GM12891 (cell line): Measurements from ENCODE around the gene SNX10.

Source experiments
- DNase-seq: peaks from one replicate; pipeline ENCODE4 v3.0.0; 2011; ENCODE audit warnings: low spot score; ENCODE audit not compliant: insufficient read length
- FAIRE-seq: peaks from 2 replicates; lab custom pipeline; 2011; peaks lifted over from hg19 to GRCh38; lab: Jason Lieb, UNC
- PAX5 ChIP-seq: IDR thresholded peaks from 2 replicates; pipeline ENCODE4 v1.6.1; 2011; ENCODE audit warnings: low read length, moderate library complexity, mild to moderate bottlenecking; ENCODE audit not compliant: insufficient read depth, severe bottlenecking
- POLR2A ChIP-seq: IDR thresholded peaks from 2 replicates; pipeline ENCODE4 v1.6.1; 2011; ENCODE audit warnings: low read depth, low read length, control low read depth
- POLR2AphosphoS5 ChIP-seq: IDR thresholded peaks from 2 replicates; pipeline ENCODE4 v1.6.1; 2011; ENCODE audit warnings: low read depth, low read length, control low read depth
- POU2F2 ChIP-seq: IDR thresholded peaks from 2 replicates; pipeline ENCODE4 v1.6.1; 2011; ENCODE audit warnings: low read depth, mild to moderate bottlenecking, control low read depth, low read length, moderate library complexity
- SPI1 ChIP-seq: IDR thresholded peaks from 2 replicates; pipeline ENCODE4 v1.6.1; 2011; ENCODE audit warnings: low read depth, low read length, control low read depth
- TAF1 ChIP-seq: IDR thresholded peaks from 2 replicates; pipeline ENCODE4 v1.6.1; 2011; ENCODE audit warnings: low read depth, low read length, control low read depth

SNX10 gene

DNA sequence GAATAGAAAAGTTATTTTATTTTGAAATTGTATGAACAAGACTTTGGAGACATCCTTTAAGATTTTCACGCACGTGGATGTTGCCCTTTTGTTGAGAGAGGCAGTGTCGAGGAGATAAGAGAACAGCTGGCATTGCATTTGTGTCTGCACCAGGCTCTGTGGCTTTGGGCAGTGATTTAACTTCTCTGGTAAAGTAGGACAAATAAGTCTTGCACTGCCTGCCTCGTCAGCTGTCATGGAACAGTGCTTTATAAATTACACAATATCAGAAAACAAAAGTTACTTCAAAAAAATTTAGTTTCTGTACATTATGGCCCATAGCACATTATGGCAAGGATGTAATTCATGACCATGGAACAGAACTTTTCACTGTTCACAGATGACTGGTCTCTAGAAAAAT lies 20.1 kb downstream of the SNX10 start:
- no peak for FAIRE-seq
- no peak for DNase-seq
- TF ChIP-seq POLR2AphosphoS5 (no peak), POU2F2 (no peak), POLR2A (no peak), TAF1 (no peak), PAX5 (no peak), SPI1 (no peak)

DNA sequence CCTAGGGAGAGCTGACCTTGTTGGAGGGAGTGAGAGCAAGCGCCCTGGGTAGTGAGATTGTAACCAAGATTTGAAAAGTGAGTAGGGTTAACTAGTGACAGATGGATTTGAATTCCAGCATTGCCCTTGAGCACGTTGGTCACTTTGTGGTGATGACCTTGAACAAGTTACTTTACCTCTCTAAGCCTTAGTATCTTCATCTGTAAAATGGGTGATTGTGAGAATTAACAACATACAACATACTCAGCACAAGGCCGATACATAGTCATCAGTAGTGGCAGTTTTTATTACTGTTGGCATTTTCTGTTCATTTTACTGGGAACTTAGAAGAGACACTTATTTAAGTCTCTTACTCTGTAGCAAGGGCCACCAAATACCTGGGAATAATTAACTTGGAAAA lies 25.5 kb downstream of the SNX10 start:
- DNase-seq: no peak
- FAIRE-seq: no peak
- TF ChIP-seq PAX5 (no peak), POLR2A (no peak), POLR2AphosphoS5 (no peak), TAF1 (no peak), SPI1 (no peak), POU2F2 (no peak)

DNA sequence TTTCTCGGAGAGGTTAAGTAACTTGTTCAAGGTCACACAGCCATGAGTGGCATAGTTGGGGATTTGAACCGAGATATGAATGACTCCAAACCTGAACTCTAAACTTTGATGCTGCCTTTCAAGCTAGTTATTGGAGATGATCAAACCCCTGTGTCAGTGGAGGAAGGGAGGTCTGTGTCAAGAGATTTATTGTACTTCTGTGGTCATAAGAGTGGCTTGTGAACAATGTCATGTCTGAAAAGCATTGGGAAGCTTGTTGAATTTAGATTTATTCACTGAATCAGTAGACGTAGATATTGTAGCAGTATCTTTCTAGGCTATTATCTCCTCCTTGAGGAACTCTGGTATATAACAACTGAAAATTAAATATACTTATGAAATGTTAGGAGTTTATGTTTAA lies 27.3 kb downstream of the SNX10 start:
- no peak for TF ChIP-seq POLR2A
- no peak for TF ChIP-seq POU2F2
- no peak for TF ChIP-seq TAF1
- FAIRE-seq (no peak), DNase-seq (no peak)

DNA sequence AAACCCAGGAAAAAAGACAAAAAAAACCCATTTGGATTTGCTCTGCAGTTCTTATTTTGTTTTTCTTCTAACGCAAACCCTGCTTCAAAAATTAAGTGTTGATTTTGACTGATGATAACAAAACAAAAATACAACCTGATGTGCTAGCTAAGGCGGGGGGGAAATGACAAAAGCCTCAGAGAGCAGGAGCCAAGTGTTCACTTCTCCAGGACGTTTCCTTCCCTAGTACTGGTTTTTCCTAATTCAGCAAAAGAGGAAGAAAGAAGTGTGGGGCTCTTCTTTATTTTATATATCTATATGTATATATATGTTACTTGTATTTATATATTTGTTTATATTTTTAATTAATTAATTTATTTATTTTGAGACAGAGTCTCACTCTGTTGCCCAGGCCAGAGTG lies 28.0 kb downstream of the SNX10 start:
- TF ChIP-seq TAF1 (no peak), POLR2A (no peak), SPI1 (no peak), POU2F2 (no peak), PAX5 (no peak), POLR2AphosphoS5 (no peak)
- no peak for FAIRE-seq
- DNase-seq: no peak

DNA sequence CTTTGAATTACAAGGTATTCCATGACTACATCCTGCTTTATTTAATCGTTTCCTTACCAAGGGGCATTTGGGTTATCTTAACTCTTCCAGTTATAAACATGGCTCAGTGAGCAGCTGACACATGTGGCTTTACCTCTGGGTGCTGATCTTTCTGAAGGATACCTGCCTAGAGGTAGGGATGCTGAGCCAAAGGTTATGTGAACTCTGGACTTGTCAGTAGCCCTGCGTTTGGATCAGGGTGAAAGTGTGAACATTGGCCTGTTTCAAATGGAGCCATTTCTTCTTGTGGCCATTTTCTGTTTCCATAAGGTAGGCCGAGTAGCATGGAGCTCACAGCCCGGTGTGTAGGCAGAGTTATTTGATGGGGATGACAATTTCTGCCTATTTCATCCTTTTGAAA lies 29.2 kb downstream of the SNX10 start:
- TF ChIP-seq POU2F2 (no peak), POLR2A (no peak), PAX5 (no peak), POLR2AphosphoS5 (no peak), TAF1 (no peak), SPI1 (no peak)
- FAIRE-seq: no peak
- no peak for DNase-seq

DNA sequence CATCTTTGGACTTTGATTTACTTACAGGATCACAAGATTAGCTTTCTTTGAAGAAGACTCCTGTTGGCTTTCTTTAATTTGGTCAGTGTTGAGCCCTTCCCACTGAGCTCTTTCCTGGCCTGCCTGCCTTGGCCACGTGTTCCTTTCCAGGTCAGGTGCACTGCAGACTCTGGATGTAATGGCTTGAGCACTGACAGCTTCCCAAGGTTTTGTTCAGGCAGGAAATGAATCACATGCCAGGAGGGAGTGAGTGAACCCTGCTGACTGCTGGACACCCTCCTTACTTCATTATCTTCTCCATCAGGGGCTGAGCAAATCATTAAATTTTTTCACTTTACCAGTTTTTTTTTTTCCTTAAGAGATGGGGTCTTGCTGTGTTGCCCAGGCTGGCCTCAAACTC lies 29.8 kb downstream of the SNX10 start:
- no peak for DNase-seq
- FAIRE-seq: no peak
- TF ChIP-seq PAX5: no peak
- TF ChIP-seq POU2F2: no peak
- no peak for TF ChIP-seq POLR2AphosphoS5

DNA sequence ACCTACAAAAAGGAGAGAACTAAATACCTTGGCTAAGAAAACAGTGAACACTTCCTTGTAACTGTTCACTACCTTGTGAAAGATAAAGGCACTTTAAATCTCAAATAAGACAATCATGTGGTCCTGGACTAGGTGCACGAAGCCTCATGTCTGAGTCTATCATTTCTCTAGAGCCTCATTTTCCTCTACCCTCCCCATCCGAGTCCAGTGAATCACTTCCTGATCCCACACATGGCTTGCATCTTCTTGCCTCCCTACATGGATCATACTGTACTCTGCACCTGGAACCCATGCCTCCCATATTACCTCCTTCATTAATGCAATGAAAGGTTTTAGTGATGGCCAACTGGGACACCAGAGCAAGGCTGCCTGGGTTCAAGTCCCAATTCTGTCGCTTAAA lies 34.5 kb downstream of the SNX10 start:
- TF ChIP-seq POU2F2 (no peak), TAF1 (no peak), PAX5 (no peak), POLR2AphosphoS5 (no peak), SPI1 (no peak), POLR2A (no peak)
- DNase-seq (no peak), FAIRE-seq (no peak)

DNA sequence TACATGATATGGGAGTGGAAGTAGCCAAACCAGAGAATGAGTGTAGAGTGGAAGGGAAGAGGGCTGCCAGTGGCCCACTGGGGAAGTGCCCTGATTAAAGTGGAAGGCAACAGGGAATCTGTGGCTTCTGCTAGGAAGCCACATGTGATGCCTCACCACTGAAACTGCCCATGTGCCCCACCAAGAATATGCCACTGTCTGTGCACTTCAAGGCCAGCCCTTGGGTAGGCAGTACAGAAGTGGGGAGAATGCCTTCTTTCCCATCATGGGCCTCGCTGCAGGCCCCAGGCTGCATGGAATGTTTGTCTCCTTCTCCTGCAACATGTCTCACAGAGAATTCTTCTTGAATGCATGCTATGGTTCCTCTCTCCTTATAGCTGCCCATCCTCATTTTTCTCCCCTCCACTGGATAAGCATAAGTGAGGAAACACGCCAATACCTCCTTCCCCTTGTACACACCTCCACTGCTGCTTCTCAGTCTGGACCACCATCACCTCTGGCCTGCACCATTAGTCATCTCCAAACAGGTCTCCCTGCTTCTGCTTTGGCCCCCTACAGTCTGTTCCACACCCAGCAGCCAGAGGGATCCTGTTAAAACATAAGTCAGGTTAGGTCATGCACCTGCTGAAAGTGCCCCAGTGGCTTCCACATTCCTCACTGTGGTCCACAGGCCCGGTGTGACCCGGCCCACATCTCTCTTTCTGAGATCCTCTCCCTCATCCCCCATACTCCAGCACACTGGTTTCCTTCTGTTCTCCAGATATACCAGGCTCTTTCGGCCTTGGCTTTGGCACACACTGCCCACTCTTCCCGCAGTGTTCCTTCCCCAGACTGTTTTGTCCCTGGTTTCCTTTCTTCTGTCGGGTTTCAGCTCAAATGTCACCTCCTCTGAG lies 37.1 kb downstream of the SNX10 start:
- TF ChIP-seq TAF1 (no peak), POLR2A (no peak), SPI1 (no peak), POU2F2 (no peak), POLR2AphosphoS5 (no peak), PAX5 (no peak)
- FAIRE-seq (peak; percentile 47), DNase-seq (no peak)

DNA sequence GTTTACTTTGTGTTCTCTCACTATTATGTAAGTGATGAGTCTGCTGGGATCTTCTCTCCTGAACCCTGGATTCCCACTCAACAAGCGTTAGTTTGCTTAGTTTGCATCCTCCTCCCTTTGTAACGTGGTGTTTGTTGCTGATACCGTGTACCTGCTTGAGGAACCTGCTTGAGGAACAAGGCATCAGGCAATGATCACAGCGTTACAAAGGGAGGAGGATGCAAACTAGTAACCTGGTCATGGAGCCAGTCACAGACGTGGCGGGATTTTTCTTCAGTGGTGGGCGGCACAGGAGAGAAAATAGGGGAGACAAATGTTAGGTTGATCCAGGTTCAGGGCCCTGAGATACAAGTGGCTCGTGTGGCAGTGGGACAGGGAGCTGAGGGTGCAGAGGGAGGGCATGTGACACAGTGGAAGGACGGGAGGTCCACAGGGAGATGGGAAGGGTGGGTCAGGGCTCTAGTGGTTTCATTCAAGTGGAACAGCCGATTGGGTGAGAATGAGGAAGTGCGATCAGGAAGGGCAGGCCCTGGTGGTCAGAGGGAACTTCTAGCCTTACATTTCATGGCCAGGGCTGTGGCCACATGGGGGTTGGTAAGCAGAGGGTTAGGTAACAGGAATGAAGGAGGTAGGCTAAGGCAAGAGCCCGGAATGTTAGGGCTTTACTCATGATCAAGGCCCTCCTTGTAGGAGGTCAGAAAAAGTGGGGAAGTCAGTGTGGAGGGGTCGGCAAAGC lies 38.0 kb downstream of the SNX10 start:
- peak; percentile 81 for FAIRE-seq
- TF ChIP-seq PAX5 (no peak), TAF1 (no peak), SPI1 (peak; percentile 97), POLR2A (no peak), POLR2AphosphoS5 (no peak), POU2F2 (no peak)
- no peak for DNase-seq

DNA sequence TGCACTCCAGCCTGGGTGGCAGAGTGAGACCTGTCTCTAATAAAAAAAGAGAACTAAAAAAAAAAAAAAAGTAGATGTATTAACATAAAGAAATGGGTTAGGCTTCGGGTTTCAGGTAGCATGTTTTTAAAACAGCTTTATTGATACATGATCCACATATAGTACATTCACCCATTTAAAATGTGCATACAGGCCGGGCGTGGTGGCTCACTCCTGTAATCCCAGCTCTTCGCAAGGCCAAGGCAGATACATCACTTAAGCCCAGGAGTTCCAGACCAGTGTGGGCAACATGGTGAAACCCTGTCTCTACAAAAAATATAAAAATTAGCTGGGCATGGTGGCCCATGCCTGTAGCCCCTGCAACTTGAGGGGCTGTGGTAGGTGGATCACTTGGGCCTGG lies 39.5 kb downstream of the SNX10 start:
- FAIRE-seq (no peak), DNase-seq (no peak)
- TF ChIP-seq POLR2A (no peak), TAF1 (no peak), POU2F2 (no peak)

DNA sequence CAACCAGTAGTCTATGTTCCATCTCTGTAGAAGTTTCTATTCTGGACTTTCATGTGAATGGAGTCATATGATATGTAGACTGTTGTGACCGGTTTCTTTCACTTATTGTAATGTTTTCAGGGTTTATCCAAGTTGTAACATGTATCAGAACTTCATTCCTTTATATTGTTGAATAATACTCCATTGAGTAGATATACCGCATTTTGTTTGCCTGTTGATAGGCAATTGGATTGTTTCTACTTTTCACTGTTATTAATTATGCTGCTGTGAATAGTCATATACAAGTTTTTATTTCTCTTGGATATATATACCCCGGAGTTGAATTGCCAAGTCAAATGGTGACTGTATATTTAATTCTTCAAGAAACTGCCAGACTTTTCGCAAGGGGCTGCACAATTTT lies 40.1 kb downstream of the SNX10 start:
- FAIRE-seq: no peak
- DNase-seq: no peak
- no peak for TF ChIP-seq POU2F2
- no peak for TF ChIP-seq SPI1
- TF ChIP-seq POLR2AphosphoS5: no peak
- no peak for TF ChIP-seq PAX5
- TF ChIP-seq POLR2A: no peak
- TF ChIP-seq TAF1: no peak
